ENCODE results near the gene NHS.
"Not testable (repeated sequence)": the region's sequence is repeated elsewhere in the genome, so short reads cannot be mapped to it uniquely, and the experiment has no call there.

NHS gene

GRCh38 chrX:17501746-17502145 lies 126.7 kb downstream of the NHS start:
- H3K27ac Mint-ChIP-seq: no peak overlapping the region
- intact Hi-C loops (cut with micrococcal nuclease): no loop called here
- H3K4me1 Mint-ChIP-seq (ENCODE audit: low read depth): no peaks in the 10 kb centered on the region
- H3K27me3 Mint-ChIP-seq: peaks cover 7% of the 10 kb centered on the region
- H3K4me3 Mint-ChIP-seq: no peak overlapping the region
- no peaks in the 10 kb centered on the region for H3K9me3 Mint-ChIP-seq
- no peaks in the 10 kb centered on the region for H3K36me3 Mint-ChIP-seq (ENCODE audit: low read depth)

GRCh38 chrX:17506352-17506751 lies 131.4 kb downstream of the NHS start:
- intact Hi-C loops (cut with micrococcal nuclease); H3K36me3 Mint-ChIP-seq (ENCODE audit: low read depth): not testable (repeated sequence)

GRCh38 chrX:17511556-17511955 lies 136.6 kb downstream of the NHS start:
- Mint-ChIP-seq H3K4me3 (no peak overlapping the region), H3K27ac (no peak overlapping the region), H3K27me3 (no peaks in the 10 kb centered on the region), H3K36me3 (ENCODE audit: low read depth) (no peaks in the 10 kb centered on the region), H3K4me1 (ENCODE audit: low read depth) (no peaks in the 10 kb centered on the region), H3K9me3 (no peaks in the 10 kb centered on the region)
- intact Hi-C loops (cut with micrococcal nuclease): no loop called here

More at GRCh38 chrX:17506352-17506751, 131.4 kb downstream of the NHS start:
- H3K9me3 Mint-ChIP-seq; H3K4me3 Mint-ChIP-seq; H3K27me3 Mint-ChIP-seq; H3K27ac Mint-ChIP-seq; H3K4me1 Mint-ChIP-seq (ENCODE audit: low read depth): not testable (repeated sequence)

- H3K27ac Mint-ChIP-seq: no peak overlapping the region
Measured at GRCh38 chrX:17519358-17519757, 144.4 kb downstream of the NHS start.

GRCh38 chrX:17520016-17520615 lies 145.1 kb downstream of the NHS start:
- H3K36me3 Mint-ChIP-seq (ENCODE audit: low read depth): no peaks in the 10 kb centered on the region
- no peaks in the 10 kb centered on the region for H3K9me3 Mint-ChIP-seq
- H3K4me1 Mint-ChIP-seq (ENCODE audit: low read depth): no peaks in the 10 kb centered on the region
- H3K27ac Mint-ChIP-seq: no peak overlapping the region
- no peaks in the 10 kb centered on the region for H3K27me3 Mint-ChIP-seq
- intact Hi-C loops (cut with micrococcal nuclease): no loop called here
- no peak overlapping the region for H3K4me3 Mint-ChIP-seq

More at GRCh38 chrX:17519358-17519757, 144.4 kb downstream of the NHS start:
- Mint-ChIP-seq H3K9me3 (no peaks in the 10 kb centered on the region), H3K4me1 (ENCODE audit: low read depth) (no peaks in the 10 kb centered on the region), H3K4me3 (no peak overlapping the region), H3K36me3 (ENCODE audit: low read depth) (no peaks in the 10 kb centered on the region), H3K27me3 (no peaks in the 10 kb centered on the region)
- intact Hi-C loops (cut with micrococcal nuclease): no loop called here

GRCh38 chrX:17521871-17522693 lies 147.1 kb downstream of the NHS start:
- intact Hi-C loops (cut with micrococcal nuclease): no loop called here
- Mint-ChIP-seq H3K4me1 (ENCODE audit: low read depth) (peaks cover 4% of the 10 kb centered on the region), H3K4me3 (no peak overlapping the region), H3K27me3 (no peaks in the 10 kb centered on the region), H3K9me3 (no peaks in the 10 kb centered on the region), H3K36me3 (ENCODE audit: low read depth) (no peaks in the 10 kb centered on the region), H3K27ac (no peak overlapping the region)

GRCh38 chrX:17525266-17525665 lies 150.3 kb downstream of the NHS start:
- Mint-ChIP-seq H3K36me3 (ENCODE audit: low read depth) (no peaks in the 10 kb centered on the region), H3K9me3 (no peaks in the 10 kb centered on the region), H3K27me3 (no peaks in the 10 kb centered on the region), H3K27ac (no peak overlapping the region), H3K4me1 (ENCODE audit: low read depth) (peaks cover 30% of the 10 kb centered on the region), H3K4me3 (no peak overlapping the region)
- intact Hi-C loops (cut with micrococcal nuclease): no loop called here

- no peak overlapping the region for H3K4me3 Mint-ChIP-seq
Measured at GRCh38 chrX:17525762-17526555, 151.0 kb downstream of the NHS start.

GRCh38 chrX:17527135-17527701 lies 152.2 kb downstream of the NHS start:
- Mint-ChIP-seq H3K27ac (peak overlapping the region; percentile 76), H3K36me3 (ENCODE audit: low read depth) (no peaks in the 10 kb centered on the region), H3K4me3 (peak overlapping the region; percentile 34), H3K4me1 (ENCODE audit: low read depth) (peaks cover 40% of the 10 kb centered on the region), H3K27me3 (no peaks in the 10 kb centered on the region), H3K9me3 (no peaks in the 10 kb centered on the region)
- intact Hi-C loops (cut with micrococcal nuclease): no loop called here

More at GRCh38 chrX:17525762-17526555, 151.0 kb downstream of the NHS start:
- H3K27me3 Mint-ChIP-seq: no peaks in the 10 kb centered on the region
- peaks cover 33% of the 10 kb centered on the region for H3K4me1 Mint-ChIP-seq (ENCODE audit: low read depth)
- no peaks in the 10 kb centered on the region for H3K36me3 Mint-ChIP-seq (ENCODE audit: low read depth)
- H3K9me3 Mint-ChIP-seq: no peaks in the 10 kb centered on the region
- intact Hi-C loops (cut with micrococcal nuclease): no loop called here
- no peak overlapping the region for H3K27ac Mint-ChIP-seq

- H3K27me3 Mint-ChIP-seq: no peaks in the 10 kb centered on the region
- H3K27ac Mint-ChIP-seq: peak overlapping the region; percentile 76
- intact Hi-C loops (cut with micrococcal nuclease): no loop called here
- no peaks in the 10 kb centered on the region for H3K9me3 Mint-ChIP-seq
- peak overlapping the region; percentile 28 for H3K4me3 Mint-ChIP-seq
- H3K4me1 Mint-ChIP-seq (ENCODE audit: low read depth): peaks cover 40% of the 10 kb centered on the region
- no peaks in the 10 kb centered on the region for H3K36me3 Mint-ChIP-seq (ENCODE audit: low read depth)
Measured at GRCh38 chrX:17527922-17528321, 152.9 kb downstream of the NHS start.

GRCh38 chrX:17529151-17529745 lies 154.2 kb downstream of the NHS start:
- H3K9me3 Mint-ChIP-seq: no peaks in the 10 kb centered on the region
- H3K36me3 Mint-ChIP-seq (ENCODE audit: low read depth): no peaks in the 10 kb centered on the region
- H3K4me1 Mint-ChIP-seq (ENCODE audit: low read depth): peaks cover 40% of the 10 kb centered on the region
- intact Hi-C loops (cut with micrococcal nuclease): no loop called here
- H3K4me3 Mint-ChIP-seq: no peak overlapping the region
- peak overlapping the region; percentile 76 for H3K27ac Mint-ChIP-seq
- H3K27me3 Mint-ChIP-seq: no peaks in the 10 kb centered on the region

GRCh38 chrX:17531500-17531899 lies 156.5 kb downstream of the NHS start:
- Mint-ChIP-seq H3K9me3 (no peaks in the 10 kb centered on the region), H3K36me3 (ENCODE audit: low read depth) (no peaks in the 10 kb centered on the region), H3K27ac (peak overlapping the region; percentile 43), H3K27me3 (no peaks in the 10 kb centered on the region), H3K4me3 (no peak overlapping the region), H3K4me1 (ENCODE audit: low read depth) (peaks cover 43% of the 10 kb centered on the region)
- intact Hi-C loops (cut with micrococcal nuclease): no loop called here

GRCh38 chrX:17535229-17535628 lies 160.2 kb downstream of the NHS start:
- Mint-ChIP-seq H3K4me1 (ENCODE audit: low read depth) (peaks cover 24% of the 10 kb centered on the region), H3K9me3 (no peaks in the 10 kb centered on the region), H3K27ac (no peak overlapping the region), H3K4me3 (no peak overlapping the region), H3K27me3 (no peaks in the 10 kb centered on the region), H3K36me3 (ENCODE audit: low read depth) (no peaks in the 10 kb centered on the region)
- intact Hi-C loops (cut with micrococcal nuclease): no loop called here

Data from dendritic cell treated with granulocyte-macrophage colony-stimulating factor and Interleukin-4, amounts not matched to agents 40 ng/mL and 50 ng/mL, for 4 days (primary cell).